Astrocyte of the spinal cord (primary cell): ENCODE data around the gene EFCAB10.
"Not testable (repeated sequence)": the region's sequence is repeated elsewhere in the genome, so short reads cannot be mapped to it uniquely, and the experiment has no call there.

Experiments used
- DNase-seq: peaks from one replicate; pipeline ENCODE4 v3.0.0; 2011; ENCODE audit warnings: low read depth, low spot score
- H3K4me3 ChIP-seq: 2 replicates; pipeline ENCODE4 v1.5.1; 2011; ENCODE audit warnings: low read depth, mild to moderate bottlenecking, low read length, moderate library complexity
- in situ Hi-C: cut with HindIII; loops from 2 replicates; pipeline ENCODE4 v1.10.0; 2017; ENCODE audit warnings: low sequenced_read_pairs
- TF ChIP-seq, protein P1 (sequence below): IDR thresholded peaks from 2 replicates; pipeline ENCODE4 v1.5.1; 2012; ENCODE audit warnings: low read depth, mild to moderate bottlenecking, low read length, inconsistent platforms

The EFCAB10 gene

DNA sequence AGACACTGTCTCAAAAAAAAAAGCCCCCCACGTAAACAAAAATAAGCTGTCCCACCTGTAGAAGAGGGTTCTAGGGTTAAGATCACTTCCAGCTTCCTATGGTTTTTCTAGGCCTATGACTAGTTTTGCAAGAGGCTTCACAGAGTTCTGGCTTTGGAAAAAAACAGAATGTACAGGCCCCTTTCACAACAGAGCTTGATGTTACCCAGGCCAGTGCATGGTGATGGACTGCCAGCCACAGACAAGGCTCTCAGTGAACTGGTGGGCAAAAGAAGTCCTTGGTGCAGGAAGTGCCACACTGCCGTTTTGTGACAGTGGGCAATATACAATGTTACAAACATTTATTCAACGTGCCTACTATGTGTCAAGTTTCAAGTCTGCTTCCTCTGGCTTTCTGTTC is 18.3 kb upstream of the EFCAB10 start:
- no peak overlapping the region for H3K4me3 ChIP-seq
- DNase-seq, result no peak
- TF ChIP-seq, protein P1, sequence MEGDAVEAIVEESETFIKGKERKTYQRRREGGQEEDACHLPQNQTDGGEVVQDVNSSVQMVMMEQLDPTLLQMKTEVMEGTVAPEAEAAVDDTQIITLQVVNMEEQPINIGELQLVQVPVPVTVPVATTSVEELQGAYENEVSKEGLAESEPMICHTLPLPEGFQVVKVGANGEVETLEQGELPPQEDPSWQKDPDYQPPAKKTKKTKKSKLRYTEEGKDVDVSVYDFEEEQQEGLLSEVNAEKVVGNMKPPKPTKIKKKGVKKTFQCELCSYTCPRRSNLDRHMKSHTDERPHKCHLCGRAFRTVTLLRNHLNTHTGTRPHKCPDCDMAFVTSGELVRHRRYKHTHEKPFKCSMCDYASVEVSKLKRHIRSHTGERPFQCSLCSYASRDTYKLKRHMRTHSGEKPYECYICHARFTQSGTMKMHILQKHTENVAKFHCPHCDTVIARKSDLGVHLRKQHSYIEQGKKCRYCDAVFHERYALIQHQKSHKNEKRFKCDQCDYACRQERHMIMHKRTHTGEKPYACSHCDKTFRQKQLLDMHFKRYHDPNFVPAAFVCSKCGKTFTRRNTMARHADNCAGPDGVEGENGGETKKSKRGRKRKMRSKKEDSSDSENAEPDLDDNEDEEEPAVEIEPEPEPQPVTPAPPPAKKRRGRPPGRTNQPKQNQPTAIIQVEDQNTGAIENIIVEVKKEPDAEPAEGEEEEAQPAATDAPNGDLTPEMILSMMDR, result no peak
- in situ Hi-C loops, result no loop called here

DNA sequence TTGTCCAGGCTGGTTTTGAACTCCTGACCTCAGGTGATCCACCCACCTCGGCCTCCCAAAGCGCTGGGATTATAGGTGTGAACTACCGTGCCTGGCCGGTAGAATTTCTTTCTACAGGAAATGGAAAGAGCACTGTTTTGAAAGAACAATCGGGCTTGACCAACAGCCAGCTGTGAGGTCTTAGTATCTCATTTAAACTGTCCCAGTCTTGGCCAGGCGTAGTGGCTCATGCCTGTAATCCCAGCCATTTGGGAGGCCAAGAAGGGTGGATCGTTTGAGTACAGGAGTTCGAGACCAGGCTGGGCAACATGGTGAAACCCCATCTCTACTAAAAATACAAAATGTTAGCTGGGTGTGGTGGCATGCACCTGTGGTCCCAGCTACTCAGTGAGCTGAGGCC is 17.8 kb upstream of the EFCAB10 start:
- H3K4me3 ChIP-seq, DNase-seq, in situ Hi-C loops: not testable (repeated sequence)

GRCh38 chr7:105596866-105597265 is 15.6 kb upstream of the EFCAB10 start:
- H3K4me3 ChIP-seq, result no peak overlapping the region
- DNase-seq, result no peak
- in situ Hi-C loops, result no loop called here
- TF ChIP-seq, protein P1, result no peak

GRCh38 chr7:105594034-105594433 is 12.7 kb upstream of the EFCAB10 start:
- H3K4me3 ChIP-seq, result no peak overlapping the region
- TF ChIP-seq, protein P1, result no peak
- no peak for DNase-seq
- in situ Hi-C loops, result no loop called here

- no peak overlapping the region for H3K4me3 ChIP-seq
- in situ Hi-C loops, result no loop called here
- DNase-seq, result no peak
- TF ChIP-seq, protein P1, result no peak
These were observed 10.2 kb upstream of the EFCAB10 start for GRCh38 chr7:105591522-105591921.

DNA sequence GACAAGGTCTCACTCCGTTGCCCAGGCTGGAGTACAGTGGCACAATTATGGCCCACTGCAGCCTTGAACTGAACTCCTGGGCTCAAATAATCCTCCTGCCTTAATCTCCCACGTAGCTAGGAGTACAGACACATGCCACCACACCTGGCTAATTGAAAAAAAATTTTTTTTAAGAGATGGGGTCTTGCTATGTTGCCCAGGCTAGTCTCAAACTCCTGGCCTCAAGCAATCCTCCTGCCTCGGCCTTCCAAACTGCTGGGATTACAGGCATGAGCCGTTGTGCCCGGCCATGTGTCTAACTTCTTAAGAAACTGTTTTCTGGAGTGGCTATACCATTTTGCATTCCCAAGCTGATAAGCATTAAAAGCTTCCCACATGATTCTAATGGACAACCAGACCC is 9.5 kb upstream of the EFCAB10 start:
- TF ChIP-seq, protein P1, result no peak
- in situ Hi-C loops, result no loop called here
- no peak overlapping the region for H3K4me3 ChIP-seq
- DNase-seq, result no peak

- H3K4me3 ChIP-seq, result no peak overlapping the region
- DNase-seq, result peak; percentile 81
- in situ Hi-C loops, result no loop called here
- TF ChIP-seq, protein P1, result peak; percentile 70
These were observed 8.2 kb upstream of the EFCAB10 start for GRCh38 chr7:105589356-105590077.
